IMR-90 (cell line): ENCODE results near the gene MEIS3.

Experiments
- BHLHE40 ChIP-seq: fragments of 150-350 bp; IDR thresholded peaks from 2 replicates; pipeline ENCODE4 v1.6.1; 2016; ENCODE audit warnings: mild to moderate bottlenecking, low read depth, low read length
- FOS ChIP-seq: fragments of 150-350 bp; IDR thresholded peaks from 2 replicates; pipeline ENCODE4 v1.6.1; 2016; ENCODE audit warnings: low read depth, low read length
- MXI1 ChIP-seq: IDR thresholded peaks from 2 replicates; pipeline ENCODE4 v1.6.1; 2012; ENCODE audit warnings: low read depth, mild to moderate bottlenecking, low read length, moderate library complexity, borderline replicate concordance
- POLR2A ChIP-seq: IDR thresholded peaks from 2 replicates; pipeline ENCODE4 v1.6.1; 2012; ENCODE audit warnings: mild to moderate bottlenecking, low read depth, low read length
- RAD21 ChIP-seq: IDR thresholded peaks from 2 replicates; pipeline ENCODE4 v1.6.1; 2012; ENCODE audit warnings: low read length, improper control_type of control experiment
- RCOR1 ChIP-seq: IDR thresholded peaks from 2 replicates; pipeline ENCODE4 v1.6.1; 2012; ENCODE audit warnings: mild to moderate bottlenecking, low read length, improper control_type of control experiment; ENCODE audit not compliant: insufficient replicate concordance
- RFX5 ChIP-seq: IDR thresholded peaks from 2 replicates; pipeline ENCODE4 v1.8.0; 2012; ENCODE audit warnings: low read depth, mild to moderate bottlenecking, low read length, moderate library complexity
- TF ChIP-seq, protein P1 (sequence below): conservative IDR thresholded peaks from 2 replicates; pipeline ENCODE4 v1.5.1; 2012; ENCODE audit warnings: mild to moderate bottlenecking, low read depth, low read length, improper control_type of control experiment

DNA sequence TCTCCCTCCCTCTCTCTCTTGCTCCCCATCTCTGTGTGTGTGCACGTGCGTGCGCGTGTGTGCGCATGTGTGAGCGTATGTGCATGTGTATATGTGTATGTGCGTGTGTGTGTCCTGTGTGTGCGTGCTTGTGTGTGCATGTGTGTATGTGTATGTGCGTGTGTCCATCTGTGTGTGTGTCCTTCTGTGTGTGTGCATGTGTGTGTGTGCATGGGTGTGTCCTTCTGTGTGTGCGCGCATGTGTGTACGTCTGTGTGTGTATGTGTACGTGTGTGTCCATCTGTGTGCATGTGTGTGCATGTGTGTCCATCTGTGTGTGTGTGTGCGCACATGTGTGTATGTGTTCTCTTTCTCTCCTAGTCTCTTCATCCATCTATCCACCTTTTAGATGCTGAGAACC, 40.1 kb upstream of the MEIS3 start:
- TF ChIP-seq, protein P1, sequence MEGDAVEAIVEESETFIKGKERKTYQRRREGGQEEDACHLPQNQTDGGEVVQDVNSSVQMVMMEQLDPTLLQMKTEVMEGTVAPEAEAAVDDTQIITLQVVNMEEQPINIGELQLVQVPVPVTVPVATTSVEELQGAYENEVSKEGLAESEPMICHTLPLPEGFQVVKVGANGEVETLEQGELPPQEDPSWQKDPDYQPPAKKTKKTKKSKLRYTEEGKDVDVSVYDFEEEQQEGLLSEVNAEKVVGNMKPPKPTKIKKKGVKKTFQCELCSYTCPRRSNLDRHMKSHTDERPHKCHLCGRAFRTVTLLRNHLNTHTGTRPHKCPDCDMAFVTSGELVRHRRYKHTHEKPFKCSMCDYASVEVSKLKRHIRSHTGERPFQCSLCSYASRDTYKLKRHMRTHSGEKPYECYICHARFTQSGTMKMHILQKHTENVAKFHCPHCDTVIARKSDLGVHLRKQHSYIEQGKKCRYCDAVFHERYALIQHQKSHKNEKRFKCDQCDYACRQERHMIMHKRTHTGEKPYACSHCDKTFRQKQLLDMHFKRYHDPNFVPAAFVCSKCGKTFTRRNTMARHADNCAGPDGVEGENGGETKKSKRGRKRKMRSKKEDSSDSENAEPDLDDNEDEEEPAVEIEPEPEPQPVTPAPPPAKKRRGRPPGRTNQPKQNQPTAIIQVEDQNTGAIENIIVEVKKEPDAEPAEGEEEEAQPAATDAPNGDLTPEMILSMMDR = no peak
- TF ChIP-seq POLR2A (no peak), RCOR1 (no peak), FOS (no peak), RFX5 (no peak), MXI1 (no peak), RAD21 (no peak), BHLHE40 (no peak)
